ENCODE measurements around the gene FXYD2. TPM values are rescaled to one million over a fixed set of nuclear protein-coding genes. Genes with fewer than 3 reads are reported as not detected.
"Not testable (repeated sequence)": the region's sequence is repeated elsewhere in the genome, so short reads cannot be mapped to it uniquely, and the experiment has no call there.

The FXYD2 gene
- total RNA-seq, 4 donors from 2014 or later: 0.19 to 0.95 TPM; not detected in 2

- peaks cover 0 to 29% (median 0%) of the 10 kb centered on the region in 3 donors for H3K4me1 ChIP-seq
Observed at GRCh38 chr11:117868088-117868487, 43.5 kb upstream of the FXYD2 start.

DNA sequence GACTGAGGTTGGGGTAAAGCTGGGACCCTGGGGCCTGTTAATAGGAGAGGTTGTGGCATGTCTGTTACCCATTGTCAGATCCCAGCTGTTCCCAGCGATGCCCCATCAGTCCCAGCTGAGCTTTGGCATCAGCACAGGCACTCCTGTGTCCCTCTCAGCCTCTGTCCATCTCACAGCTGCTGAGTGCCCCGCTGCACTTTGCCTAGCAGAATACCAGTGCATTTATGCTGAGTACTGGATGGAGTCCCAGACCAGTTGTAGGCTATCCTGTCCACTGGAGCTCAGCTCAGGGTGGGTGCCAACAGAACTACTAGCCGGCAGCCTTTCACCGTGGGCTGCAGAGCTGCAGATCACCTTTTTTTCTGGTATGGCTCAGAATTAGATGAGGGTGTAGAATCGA is 42.0 kb upstream of the FXYD2 start:
- TF ChIP-seq CTCF (IDR thresholded peaks at IDR 0.05): no peak
- TF ChIP-seq POLR2A (IDR thresholded peaks at IDR 0.05): no peak
- Histone ChIP-seq H3K27me3 (peaks cover 0 to 17% (median 0%) of the 10 kb centered on the region in 4 donors), H3K9me3 (no peaks in the 10 kb centered on the region), H3K4me3 (no peak overlapping the region), H3K4me1 (peaks cover 0 to 30% (median 3%) of the 10 kb centered on the region in 3 donors), H3K27ac (no peak overlapping the region), H3K36me3 (no peaks in the 10 kb centered on the region)
- intact Hi-C loops (cut with DNase I): no loop called here
- 62 to 70% methylated on average over 4 of the region's 5 CpGs for WGBS, 2 donors
- no peak for DNase-seq

More at GRCh38 chr11:117868088-117868487, 43.5 kb upstream of the FXYD2 start:
- TF ChIP-seq POLR2A (IDR thresholded peaks at IDR 0.05) (no peak), CTCF (IDR thresholded peaks at IDR 0.05) (no peak)
- intact Hi-C loops (cut with DNase I): no loop called here
- H3K27me3 ChIP-seq: peaks cover 0 to 33% (median 0%) of the 10 kb centered on the region in 4 donors
- no peaks in the 10 kb centered on the region for H3K9me3 ChIP-seq
- 81 to 91% methylated on average over 7 to 11 of the region's 11 CpGs for WGBS, 2 donors
- H3K4me3 ChIP-seq: no peak overlapping the region
- DNase-seq: no peak
- H3K27ac ChIP-seq: no peak overlapping the region
- H3K36me3 ChIP-seq: no peaks in the 10 kb centered on the region

GRCh38 chr11:117865546-117865945 is 41.0 kb upstream of the FXYD2 start:
- peaks cover 0 to 11% (median 0%) of the 10 kb centered on the region in 4 donors for H3K27me3 ChIP-seq
- WGBS, 2 donors: 88 to 91% methylated on average over 13 of the region's 13 CpGs
- intact Hi-C loops (cut with DNase I); H3K9me3 ChIP-seq; H3K36me3 ChIP-seq; H3K4me3 ChIP-seq; DNase-seq; H3K27ac ChIP-seq: not testable (repeated sequence)
- peaks cover 0 to 32% (median 3%) of the 10 kb centered on the region in 3 donors for H3K4me1 ChIP-seq

DNA sequence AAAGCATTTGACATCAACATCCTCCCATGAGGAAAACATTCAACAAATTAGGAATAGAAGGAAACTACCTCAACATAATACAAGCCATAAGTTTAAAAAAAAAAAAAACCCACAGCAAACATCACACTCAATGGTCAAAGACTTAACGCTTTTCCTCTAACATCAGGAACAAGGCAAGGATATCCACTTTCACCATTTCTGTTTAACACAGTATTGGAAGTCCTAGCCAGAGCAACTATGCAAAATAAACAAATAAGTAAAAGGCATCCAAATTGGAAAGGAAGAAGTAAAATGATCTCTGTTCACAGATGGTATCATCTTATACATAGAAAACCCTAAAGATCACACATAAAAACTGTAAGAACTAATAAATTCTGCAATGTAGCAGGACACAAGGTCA is 38.8 kb upstream of the FXYD2 start:
- no peak for DNase-seq
- peaks cover 0 to 21% (median 3%) of the 10 kb centered on the region in 3 donors for H3K4me1 ChIP-seq
- H3K27ac ChIP-seq: no peak overlapping the region
- intact Hi-C loops (cut with DNase I): no loop called here
- no peaks in the 10 kb centered on the region for H3K36me3 ChIP-seq
- WGBS, 2 donors: 84 to 100% methylated on average over 1 of the region's 1 CpG
- H3K9me3 ChIP-seq: no peaks in the 10 kb centered on the region
- TF ChIP-seq POLR2A (IDR thresholded peaks at IDR 0.05) (no peak), CTCF (IDR thresholded peaks at IDR 0.05) (no peak)
- H3K4me3 ChIP-seq: no peak overlapping the region
- peaks cover 0 to 11% (median 0%) of the 10 kb centered on the region in 4 donors for H3K27me3 ChIP-seq

DNA sequence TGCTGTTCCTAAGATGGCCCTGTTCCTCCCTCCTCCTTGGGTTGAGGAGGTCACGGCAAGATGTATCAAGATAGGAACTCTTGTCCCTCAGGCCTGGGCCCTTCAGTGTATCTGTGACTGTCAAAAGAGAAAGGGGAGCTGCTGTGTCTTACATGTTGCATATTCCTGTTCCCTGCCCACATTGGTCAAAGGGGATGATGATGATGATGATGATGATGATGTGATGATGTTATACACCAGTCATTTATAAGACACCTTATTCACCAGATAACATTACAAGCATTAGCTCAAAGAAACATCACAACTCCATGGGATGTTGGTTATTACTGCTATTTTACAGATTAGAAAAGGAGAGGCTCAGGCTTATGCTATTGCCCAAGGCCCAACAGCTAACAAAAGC is 38.2 kb upstream of the FXYD2 start:
- Histone ChIP-seq H3K4me1 (peaks cover 0 to 21% (median 3%) of the 10 kb centered on the region in 3 donors), H3K9me3 (no peaks in the 10 kb centered on the region), H3K4me3 (no peak overlapping the region), H3K27ac (peak overlapping the region in 2 of 4 donors; percentile 27 to 61), H3K27me3 (peaks cover 0 to 6% (median 0%) of the 10 kb centered on the region in 4 donors), H3K36me3 (no peaks in the 10 kb centered on the region)
- intact Hi-C loops (cut with DNase I): no loop called here
- no peak for DNase-seq
- 100% methylated on average over 1 of the region's 1 CpG; no CpG with 5 or more reads in 1 of the 2 donors for WGBS, 2 donors
- no peak for TF ChIP-seq CTCF (IDR thresholded peaks at IDR 0.05)
- TF ChIP-seq POLR2A (IDR thresholded peaks at IDR 0.05): no peak
